Measurements from ENCODE around the gene SPATS2L.

GRCh38 chr2:200298816-200299215, 7.7 kb upstream of the SPATS2L start:
- TF ChIP-seq POLR2A (IDR thresholded peaks at IDR 0.05; ENCODE audit: extremely low read depth, insufficient read length) (no peak), CTCF (IDR thresholded peaks at IDR 0.05; ENCODE audit: low read depth, low read length) (no peak)
